GM21526 (cell line): ENCODE measurements around the gene UFC1.
A peak's percentile ranks its signal among the peaks of the same experiment; 100 is the strongest.

Experiments
- ATAC-seq: cut with Tn5 transposase; IDR thresholded peaks from one replicate; pipeline ENCODE4 v1.9.1; 2021; ENCODE audit warnings: moderate library complexity; ENCODE audit not compliant: unreplicated experiment, low FRiP score

Gene UFC1

DNA sequence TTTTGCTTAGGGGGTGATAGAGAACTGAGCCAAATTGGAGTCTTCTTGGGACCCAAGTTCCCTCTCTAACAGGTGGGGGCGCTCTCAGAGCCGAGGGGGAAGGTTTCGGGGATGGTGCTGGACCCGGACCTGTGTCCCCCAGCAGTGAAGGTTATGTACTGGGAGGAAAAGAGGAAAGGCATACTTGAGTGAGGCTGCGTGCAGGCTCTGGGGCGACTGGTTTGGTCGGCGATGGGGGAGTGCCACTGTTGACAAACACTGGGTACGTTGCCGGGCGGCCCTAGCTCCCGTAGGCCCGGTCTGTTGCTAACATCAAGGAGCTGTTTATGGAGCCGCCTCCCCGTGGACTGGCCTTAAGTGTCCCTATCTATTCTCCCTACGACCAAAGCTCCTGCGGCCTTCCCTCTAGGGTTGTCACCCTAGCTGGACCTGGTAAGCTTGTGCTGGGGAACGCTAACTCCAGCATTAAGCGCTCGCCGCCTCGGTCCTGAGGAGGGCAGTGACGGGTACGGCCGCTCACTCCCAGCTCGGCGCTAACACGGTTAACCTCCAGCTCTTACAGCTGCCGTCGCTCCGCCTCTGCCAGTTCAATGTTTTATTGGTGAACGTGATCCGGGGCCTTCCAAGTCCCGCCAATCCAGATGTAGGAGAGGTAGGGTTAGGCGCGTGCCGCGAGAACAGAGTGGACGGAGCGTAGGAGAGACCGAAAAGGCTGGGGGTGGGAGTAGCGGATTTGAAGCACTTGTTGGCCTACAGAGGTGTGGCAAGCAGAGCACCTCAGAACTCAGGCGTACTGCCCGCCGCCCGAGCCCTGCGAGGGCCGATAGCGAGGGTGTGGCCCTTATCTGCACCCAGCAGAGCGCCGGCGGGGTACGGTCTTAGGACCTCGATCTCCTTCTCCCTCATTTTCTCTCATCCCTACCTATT, 12.2 kb downstream of the UFC1 start, which contains the start of gene PPOX:
TSS of gene PPOX (plus strand) at position 685 of the 927 bp plus-strand sequence. CDS start 422 bp downstream, outside the sequence.
- peak; percentile 83 for ATAC-seq

- peak; percentile 1 for ATAC-seq
Observed at GRCh38 chr1:161166669-161167548, 13.1 kb downstream of the UFC1 start.

DNA sequence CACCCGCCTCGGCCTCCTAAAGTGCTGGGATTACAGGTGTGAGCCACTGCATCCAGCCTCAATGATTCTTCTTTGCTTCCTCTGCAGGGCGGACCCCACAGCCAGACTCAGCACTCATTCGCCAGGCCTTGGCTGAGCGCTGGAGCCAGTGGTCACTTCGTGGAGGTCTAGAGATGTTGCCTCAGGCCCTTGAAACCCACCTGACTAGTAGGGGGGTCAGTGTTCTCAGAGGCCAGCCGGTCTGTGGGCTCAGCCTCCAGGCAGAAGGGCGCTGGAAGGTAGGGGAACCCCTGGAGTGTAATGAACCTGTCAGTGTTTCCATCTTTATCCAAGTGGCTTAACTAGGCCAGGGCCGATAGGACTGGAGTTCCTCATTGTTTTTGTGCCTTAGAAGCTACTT, 15.1 kb downstream of the UFC1 start:
- ATAC-seq, result no peak

GRCh38 chr1:161171191-161171590, 17.4 kb downstream of the UFC1 start:
- ATAC-seq, result no peak

- ATAC-seq, result no peak
Observed at GRCh38 chr1:161171696-161172095, 17.9 kb downstream of the UFC1 start.

- no peak for ATAC-seq
Observed at GRCh38 chr1:161172349-161172748, 18.6 kb downstream of the UFC1 start.

- ATAC-seq, result no peak
Observed at GRCh38 chr1:161172776-161173376, 19.1 kb downstream of the UFC1 start.

DNA sequence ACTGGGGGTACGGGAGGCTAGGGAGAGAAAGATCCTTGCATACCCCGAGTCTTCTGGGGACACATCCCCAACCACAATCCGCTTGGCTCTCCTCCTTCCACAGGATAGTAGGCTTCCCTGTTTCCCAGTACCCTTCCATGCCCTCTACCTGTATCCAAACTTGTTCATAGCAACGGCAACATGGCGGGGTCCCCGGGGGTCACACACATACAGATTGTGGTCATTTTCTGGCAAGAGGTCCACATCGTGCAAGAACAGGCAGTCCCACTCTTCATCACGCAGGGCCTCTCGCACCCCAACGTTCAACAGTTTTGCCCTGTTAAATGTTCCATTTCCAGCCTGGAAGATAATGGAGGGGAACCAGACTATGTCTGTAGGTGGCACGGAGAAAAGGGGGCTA, 19.9 kb downstream of the UFC1 start:
- ATAC-seq, result no peak

DNA sequence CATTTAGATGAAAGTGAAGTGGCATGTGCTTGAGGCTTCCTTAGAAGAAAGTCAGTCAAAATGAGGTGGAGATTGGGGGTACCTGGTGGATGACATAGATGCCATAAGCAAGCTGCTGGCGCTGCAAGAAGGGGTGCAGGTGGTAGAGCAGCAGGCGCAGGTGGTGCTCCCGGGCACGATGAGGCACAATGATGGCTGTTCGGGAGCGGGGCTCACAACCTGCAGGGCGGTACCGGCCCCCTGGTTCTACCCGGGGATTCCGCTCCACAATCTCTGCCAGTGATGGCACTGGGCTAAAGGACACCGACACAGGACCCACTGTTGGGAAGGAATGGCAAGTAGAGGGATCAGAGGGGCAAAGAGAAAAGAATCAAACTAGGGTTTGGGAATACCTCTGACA, 21.1 kb downstream of the UFC1 start:
- ATAC-seq, result no peak

GRCh38 chr1:161175771-161176453, 22.1 kb downstream of the UFC1 start:
- ATAC-seq, result no peak

GRCh38 chr1:161176468-161177111, 22.8 kb downstream of the UFC1 start:
- ATAC-seq, result no peak

DNA sequence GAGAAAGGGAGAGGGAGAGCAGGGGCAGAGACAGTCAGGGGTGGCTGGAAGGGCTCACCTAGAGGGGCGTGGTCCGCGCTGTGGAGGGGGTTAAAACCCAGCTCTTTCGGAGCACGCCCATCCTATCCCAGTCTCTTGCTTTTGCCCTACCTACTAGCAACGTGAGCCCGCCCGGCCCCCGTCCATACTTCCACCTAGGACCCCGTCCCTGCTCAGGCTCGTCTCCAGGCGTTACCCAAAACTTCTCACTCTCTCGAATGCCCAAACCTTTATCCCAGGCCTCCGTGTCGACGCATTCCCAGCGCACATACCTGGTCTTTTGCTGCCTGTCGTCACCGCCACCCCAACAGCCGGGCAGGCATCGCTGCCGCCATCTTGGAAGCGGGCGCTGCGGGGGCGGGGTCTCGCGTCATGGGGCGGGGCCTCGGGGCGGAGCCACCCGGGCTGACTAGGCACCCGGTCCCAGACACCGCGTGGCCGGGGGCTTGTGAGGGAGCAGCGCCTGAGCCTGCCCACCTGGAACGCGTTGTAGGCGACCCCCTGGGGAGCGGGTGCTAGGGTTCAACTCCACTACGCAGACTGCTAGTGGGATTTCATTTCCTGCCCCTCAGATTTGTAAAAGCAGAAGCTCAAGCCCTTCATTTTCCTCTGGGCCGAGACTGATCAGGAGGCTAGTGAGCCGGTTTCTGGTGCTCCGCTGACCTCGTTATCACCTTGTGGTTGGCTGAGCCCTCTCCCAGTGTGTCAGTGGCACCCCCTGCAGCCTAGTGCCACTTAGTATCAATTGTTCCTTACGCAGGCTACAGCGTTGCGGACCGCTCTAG, 23.5 kb downstream of the UFC1 start, which contains the start of gene B4GALT3:
TSS of gene B4GALT3 (minus strand) at position 396 of the 824 bp plus-strand sequence. CDS start 1,447 bp downstream, outside the sequence.
- peak; percentile 61 for ATAC-seq

DNA sequence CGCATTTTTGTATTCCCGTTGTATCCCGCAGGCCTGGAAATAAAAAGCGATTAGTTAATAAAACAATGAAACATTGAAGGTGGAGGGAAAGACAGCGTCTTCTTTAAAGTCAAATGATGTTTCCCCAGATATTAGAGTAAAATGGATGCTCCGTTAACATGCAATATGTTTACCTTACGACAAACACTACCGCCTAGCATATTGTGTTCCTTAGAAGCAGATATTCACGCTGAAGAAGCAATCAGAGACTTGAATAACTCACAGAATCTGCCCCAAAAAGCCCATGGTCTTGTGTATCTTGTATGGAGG, 24.1 kb downstream of the UFC1 start:
- no peak for ATAC-seq

- ATAC-seq, result no peak
Observed at GRCh38 chr1:161179698-161180097, 25.9 kb downstream of the UFC1 start.

DNA sequence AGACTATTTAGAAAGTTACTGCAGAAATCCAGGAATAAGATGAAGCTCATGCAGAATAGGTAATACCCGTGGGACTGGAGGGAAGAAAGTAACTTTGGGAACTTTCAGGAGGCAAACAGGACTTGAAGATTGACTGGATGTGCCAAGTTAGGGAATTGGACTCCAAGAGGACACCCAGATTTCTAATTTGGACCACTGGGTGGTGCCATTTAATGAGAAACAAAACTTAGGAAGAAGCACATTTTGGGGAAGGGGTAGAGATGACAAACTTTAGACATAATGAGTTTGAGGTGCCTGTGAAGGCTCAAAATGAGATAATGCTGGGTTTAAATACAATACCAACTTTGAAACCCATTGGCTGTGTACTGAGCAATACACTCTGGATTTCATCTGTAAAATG, 26.9 kb downstream of the UFC1 start:
- ATAC-seq, result no peak

DNA sequence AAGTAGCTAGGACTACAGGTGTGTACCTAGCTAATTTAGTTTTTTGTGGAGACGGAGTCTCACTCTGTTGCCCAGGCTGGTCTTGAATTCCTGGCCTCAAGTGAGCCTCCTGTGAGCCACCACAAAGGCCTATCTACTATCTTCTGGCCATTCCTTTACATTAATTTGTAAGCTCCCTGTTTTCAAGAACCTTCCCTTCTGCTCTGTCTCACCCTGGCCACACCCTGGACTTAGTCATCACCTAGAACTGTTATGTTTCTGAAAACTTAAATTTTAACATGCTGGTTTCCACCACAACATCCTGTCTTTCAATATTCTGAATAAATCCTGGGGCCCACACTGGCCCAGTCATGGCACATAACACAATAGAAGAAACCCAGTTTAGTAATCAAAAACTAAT, 28.4 kb downstream of the UFC1 start:
- ATAC-seq, result peak; percentile 41

GRCh38 chr1:161185282-161185682, 31.5 kb downstream of the UFC1 start:
- peak; percentile 56 for ATAC-seq

GRCh38 chr1:161185732-161186311, 32.0 kb downstream of the UFC1 start:
- ATAC-seq, result peak; percentile 33

- ATAC-seq, result no peak
Observed at GRCh38 chr1:161187311-161187710, 33.5 kb downstream of the UFC1 start.
